Stimulated activated CD8-positive, alpha-beta memory T cell treated with anti-CD3 and anti-CD28 coated beads, Interleukin-2, amount 100 ng/mL, for 48 hours (primary cell): ENCODE results near the gene COQ10A.

Source experiments
- DNase-seq, 2 donors: peaks; one replicate each; pipeline ENCODE4 v3.0.0-alpha.2; 2020; ENCODE audit warnings: low read depth in 2 of 2

The COQ10A gene

DNA sequence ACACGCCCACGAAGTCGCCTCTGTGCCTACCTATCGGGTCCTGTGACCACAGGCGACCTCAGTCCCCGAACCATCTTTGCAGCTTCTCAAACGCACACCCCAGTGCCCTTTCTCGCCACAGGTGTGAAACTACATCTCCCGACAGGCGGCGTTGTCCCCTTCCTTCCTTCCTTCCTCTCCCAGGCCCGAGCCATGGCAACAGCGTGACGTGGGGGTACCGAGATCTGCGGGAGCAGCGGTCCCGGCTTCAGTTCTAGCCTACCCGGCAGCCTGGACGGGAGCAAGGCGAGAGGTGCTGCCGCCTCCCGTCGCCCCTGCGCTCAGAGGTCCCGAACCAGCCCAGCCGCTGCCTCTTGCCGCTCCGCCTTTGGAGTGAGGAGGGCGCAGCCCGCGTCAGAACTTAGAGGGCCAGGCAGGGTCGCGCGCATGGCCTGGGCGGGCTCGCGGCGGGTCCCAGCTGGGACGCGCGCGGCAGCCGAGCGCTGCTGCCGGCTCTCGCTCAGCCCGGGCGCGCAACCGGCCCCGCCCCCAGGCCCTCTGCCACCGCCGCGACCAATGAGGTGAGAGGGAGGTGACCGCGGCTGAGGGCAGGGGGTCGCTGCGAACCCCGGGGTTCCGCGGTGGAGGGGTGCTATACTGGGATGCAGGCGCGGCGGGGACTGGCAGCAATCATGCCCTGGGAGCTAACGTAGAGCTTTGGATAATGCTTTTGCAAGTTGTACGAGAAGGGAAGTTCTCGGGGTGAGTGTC, at the start of gene COQ10A:
Gene COQ10A (plus strand): TSS at position 250 of the 750 bp plus-strand sequence. CDS start 177 bp downstream, at position 427.
- peak; percentile 79 to 84 for DNase-seq

DNA sequence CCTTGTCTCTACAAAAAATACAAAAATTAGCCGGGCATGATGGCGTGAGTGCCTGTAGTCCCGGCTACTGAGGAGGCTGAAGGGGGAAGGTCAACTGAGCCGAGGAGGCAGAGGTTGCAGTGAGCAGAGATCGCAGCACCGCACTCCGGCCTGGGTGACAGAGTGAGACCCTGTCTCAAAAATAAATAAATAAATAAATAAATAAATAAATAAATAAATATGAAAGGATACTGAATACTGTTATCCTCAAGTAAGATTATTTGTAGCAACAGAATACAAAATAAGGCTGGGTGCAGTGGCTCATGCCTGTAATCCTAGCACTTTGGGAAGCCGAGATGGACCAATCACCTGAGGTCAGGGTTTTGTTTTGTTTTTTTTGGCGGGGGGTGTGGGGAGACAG, 46.9 kb upstream of the COQ10A start:
- DNase-seq: no peak

DNA sequence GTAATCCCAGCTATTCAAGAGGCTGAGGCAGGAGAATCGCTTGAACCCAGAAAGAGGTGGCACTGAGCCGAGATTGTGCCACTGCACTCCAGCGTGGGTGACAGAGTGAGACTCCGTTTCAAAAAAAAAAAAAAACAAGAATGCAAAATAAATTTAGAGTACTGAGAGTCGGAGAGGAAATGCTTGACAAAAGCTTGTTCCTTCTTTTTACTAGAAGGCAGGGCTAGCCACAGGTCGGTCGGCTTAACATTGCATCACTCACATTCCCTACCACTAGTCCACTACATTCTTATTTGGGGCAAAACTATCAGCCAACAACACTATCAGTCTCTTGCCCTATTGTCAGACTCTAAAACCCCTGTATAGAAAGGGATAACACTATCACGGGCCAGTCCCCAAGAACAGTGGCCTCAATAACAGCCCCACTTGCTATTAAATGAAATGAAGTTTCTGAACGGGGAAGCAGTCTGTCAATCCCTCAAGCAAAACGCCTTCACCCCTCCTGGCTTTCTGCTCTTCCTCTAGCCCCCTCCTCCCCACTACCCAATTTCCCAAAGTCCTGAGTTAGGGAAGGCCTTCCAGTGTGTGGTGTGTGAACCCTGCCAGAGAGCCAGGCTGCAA, 46.0 kb upstream of the COQ10A start:
- DNase-seq: no peak

DNA sequence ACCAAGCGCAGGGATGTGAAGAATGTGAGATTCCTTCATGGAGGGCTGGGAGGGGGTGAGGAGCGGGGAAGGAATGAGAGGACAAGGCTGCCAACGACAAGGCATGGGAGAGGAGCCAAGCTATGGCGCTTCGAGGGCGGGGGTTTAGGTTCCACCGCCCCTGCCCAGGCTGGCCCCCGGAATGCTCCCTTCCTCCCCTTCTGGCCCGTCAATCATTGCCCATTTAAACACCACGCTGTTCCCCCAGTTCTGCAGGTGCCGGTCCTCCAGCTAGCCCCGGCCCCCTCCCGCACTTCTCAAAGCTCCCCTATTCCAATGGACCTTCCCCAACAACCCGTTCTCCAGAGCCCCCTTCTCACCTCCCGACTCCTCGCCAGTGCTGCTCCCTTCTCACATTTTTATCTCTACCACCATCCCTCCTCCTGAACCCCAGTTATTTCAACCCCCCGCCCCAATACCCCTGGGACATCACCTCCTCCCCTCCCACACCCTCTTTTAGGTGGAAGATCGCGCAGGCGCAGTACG, 45.4 kb upstream of the COQ10A start:
- DNase-seq: no peak

DNA sequence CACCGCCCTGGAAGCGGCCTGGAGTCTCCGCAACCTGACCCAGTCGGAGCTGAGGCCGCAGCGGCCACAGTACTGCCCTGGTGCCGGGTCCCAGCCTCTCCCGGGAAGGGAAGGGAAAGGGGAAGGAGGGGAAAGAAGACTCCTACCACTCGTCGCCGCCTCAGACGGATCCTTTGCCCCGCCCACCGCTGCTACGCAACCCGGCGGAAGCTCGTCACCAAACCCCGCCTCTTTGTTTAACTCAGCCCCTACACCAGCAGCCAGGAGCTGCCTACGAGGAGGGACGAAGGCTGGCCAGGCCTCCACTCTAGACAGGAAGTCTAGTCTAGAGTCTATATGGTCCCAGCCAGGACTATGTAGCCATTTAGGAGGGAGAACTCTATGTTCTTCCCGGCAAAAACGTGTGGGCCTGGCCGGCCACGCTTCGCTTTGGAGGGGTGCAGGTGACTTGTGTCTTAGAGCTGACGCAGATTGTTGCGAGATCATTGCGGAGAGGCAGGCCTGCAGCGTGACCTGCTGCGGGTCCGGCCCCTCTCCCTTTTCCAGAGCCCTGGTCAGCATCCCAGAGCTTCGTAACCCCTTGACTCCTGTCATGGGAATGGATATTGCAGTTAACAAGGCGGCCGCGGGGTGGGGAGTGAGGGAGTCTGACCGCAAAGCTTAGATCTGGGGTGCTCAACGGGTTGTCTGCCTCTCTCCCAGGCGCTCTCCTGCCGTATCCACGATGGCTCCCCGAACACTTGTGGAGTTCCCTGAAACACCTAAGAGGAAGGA, 44.8 kb upstream of the COQ10A start, which contains the start of gene RNF41:
Gene RNF41 (minus strand): TSS at position 166 of the 774 bp plus-strand sequence. CDS start 7,875 bp downstream, outside the sequence.
- peak; percentile 85 to 91 for DNase-seq

DNA sequence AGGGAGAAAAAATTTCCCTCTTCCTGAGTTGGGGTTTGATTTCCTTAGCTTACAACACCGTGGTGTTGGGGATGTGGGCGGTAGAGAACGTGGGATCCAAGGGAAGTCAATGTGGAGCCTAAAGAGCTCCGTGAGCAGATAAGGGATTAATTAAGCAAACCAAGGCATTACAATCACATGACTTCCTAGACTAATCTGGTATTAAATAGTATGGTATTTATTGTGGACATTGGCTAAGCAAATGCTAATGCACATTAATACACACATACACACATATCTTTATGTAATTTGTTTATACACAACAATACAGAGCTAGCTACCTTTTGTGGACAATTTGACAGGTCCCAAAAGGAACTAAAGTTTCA, 44.2 kb upstream of the COQ10A start:
- no peak for DNase-seq

DNA sequence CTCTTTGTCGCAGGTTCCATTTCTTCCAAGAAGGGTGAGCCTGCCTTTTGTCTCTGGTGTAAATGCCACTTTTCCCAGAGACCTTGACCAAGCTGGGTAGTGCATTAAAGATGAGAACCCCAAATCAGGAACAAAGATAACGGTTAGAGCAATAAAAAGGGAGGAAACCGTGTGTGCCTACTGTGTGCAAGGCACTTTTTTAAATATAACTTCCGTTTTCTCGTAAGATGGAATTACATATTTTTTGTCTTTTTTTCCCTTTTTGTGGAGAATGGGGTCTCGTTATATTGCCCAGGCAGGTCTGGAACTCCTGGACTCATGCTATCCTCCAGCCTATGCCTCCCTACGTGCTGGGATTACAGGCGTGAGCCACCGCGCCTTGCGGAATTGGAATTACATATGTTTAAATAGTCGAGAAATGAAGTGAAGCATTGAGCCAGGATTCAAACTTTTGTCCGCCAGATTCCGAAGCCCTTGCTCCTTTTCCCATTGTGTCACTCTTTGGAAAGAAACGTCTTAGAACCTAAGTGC, 43.1 kb upstream of the COQ10A start:
- DNase-seq: no peak

DNA sequence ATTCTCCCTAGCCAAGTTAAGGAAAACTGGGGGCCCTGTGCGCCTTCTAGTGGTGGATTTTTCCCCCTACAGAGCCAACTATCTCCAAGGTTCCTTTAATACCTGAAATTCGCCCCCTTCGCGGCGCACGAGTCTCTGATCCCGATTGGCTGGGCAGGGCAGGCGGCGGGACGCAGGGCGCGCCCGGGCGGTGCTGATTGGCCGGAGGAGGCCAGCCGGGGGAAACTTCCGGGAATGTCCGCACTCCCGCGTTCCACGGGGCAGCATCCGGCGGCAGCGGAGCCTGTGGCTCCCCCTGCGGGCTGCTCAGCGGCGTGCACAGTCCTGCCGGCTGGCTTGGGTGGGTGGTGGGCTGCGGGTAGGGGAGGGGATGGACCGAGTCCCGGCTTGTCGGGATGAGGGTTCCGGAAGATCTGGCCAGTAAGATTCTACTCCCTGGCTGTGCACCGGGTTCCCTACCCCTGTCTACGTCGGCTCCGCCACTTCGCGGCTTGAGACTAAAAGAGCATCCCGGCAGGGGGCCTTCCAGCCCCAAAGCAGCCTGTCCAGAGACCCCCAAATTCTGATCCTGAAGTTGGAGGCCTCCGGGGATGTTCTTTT, 42.5 kb upstream of the COQ10A start, which contains the start of gene NABP2:
Gene NABP2 (plus strand): TSS at position 241 of the 600 bp plus-strand sequence. CDS start 515 bp downstream, outside the sequence.
- DNase-seq: peak; percentile 95 to 96

DNA sequence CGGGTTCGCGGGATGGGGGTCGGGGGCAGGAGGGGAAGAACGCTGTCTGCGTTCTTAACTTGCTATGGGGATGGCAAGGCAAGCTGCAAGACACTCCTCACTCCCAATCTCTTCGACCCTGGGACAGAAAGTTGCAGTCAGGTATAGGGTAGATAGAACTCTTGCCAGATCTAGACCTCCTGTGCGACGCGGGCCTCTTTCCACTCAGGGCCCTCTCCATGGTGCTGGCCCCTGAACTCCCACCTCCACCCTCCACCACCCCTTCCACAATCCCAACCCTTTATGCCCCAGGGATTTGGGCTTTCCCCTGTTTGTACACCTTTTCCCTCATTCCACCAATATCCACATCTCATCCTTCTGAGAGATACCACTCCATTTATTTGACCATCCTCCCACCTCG, 41.8 kb upstream of the COQ10A start:
- no peak for DNase-seq

DNA sequence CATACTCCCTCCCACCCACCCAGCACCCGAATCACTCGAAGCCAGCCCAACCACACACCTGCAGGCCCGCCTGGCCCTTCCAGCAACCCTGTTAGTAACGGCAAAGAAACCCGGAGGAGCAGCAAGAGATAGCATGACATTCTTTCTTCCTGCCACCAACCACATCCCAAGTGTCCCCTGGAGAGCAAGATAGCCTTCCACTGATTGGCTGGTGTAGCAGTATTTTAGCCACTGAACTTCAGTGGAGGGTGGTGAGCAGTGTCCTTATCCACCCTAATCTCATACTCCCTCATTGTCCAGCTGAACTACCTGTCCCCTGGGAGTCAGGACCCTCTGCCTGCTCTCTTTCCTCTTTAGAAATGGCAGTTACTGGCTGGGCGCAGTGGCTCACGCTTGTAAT, 37.7 kb upstream of the COQ10A start:
- DNase-seq: no peak

DNA sequence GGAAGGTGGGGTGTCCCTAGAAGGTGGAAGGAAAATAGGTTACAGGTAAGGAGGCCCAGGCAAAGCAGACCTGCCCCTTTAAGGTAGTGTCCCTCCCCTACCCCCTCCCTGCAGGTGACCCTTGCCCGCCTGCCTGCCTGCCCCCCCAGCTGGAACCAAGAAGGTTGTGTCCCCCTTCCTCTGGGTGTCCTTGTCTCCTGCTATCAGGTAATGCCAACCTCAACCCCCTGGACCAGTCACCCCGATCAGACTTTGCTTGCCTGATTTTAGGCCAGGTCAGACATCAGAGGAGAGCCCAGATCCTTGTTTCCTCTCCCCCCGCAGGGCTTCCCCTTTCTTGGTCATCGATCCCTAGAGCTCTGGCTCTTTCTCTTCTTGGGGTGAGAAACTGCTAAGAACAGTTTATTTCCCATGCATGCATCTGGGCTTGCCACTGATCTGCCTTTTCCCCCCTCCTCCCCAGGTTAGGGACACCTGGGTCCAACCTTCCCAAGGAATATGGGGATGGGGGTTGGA, 36.8 kb upstream of the COQ10A start, which contains the start of gene SLC39A5:
Gene SLC39A5 (plus strand): TSS at position 136 of the 516 bp plus-strand sequence. CDS start 1,224 bp downstream, outside the sequence.
- DNase-seq: no peak

DNA sequence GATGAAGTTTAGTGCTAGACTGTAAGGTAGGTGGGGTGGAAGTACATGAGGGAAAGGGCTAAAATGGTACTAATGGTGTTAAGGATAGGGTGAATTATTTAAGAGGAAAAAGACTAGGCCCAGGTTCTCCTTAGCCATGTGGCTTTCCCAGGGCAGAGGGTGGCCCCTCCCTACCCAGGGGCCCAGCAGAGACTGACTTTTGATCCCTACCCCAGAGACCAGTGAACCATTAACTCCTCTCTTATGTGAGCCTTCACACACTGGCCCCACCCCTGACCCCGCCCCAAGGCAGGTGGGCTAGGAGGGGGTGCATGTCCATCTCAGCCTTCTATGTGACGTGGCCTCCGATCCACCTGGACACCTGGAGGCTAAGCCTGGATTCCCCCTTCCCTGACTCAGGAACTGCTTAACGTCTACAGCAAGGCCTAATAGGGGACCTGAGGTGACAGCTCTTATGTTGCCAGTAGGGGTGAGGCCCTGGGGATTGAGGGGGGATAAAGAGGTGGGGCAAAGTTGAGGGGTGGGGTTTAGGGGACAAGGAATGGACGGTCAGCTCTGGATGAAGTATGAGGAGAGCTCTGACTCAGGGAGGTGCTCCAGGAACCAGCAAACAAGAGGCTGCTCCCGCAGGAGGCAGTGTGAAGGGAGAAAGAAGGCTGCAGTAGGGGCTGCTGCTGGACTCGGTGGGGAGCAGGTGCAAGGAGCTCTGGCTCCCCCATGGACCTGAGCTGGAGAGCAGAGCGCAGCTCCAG, 36.1 kb upstream of the COQ10A start:
- no peak for DNase-seq

DNA sequence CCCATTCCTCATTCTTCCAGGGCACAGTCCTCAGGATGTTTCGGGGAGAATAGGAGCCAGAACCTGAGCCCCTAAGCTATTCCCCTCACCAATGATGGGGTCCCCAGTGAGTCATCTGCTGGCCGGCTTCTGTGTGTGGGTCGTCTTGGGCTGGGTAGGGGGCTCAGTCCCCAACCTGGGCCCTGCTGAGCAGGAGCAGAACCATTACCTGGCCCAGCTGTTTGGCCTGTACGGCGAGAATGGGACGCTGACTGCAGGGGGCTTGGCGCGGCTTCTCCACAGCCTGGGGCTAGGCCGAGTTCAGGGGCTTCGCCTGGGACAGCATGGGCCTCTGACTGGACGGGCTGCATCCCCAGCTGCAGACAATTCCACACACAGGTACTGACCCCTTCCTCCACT, 35.6 kb upstream of the COQ10A start:
- DNase-seq: no peak

DNA sequence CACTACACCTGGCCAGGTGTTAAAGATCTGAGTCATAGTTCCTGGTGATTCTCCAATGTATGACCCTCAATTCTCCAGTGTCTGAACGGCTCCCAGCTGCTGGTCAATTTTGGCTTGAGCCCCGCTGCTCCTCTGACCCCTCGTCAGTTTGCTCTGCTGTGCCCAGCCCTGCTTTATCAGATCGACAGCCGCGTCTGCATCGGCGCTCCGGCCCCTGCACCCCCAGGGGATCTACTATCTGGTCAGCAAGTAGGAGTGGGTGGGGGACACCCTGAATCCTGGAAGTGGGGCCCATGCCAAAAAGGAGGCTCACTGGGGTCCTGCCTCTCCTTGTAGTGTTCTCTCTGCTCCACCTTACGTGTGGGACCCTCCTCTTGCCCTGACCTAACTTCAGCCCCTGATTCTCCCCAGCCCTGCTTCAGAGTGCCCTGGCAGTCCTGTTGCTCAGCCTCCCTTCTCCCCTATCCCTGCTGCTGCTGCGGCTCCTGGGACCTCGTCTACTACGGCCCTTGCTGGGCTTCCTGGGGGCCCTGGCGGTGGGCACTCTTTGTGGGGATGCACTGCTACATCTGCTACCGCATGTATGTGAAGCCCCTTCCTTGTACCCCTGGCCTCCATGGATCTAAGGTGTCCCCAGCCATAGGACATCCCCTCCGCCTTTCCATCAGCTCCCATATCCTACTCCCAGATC, 31.9 kb upstream of the COQ10A start:
- no peak for DNase-seq

DNA sequence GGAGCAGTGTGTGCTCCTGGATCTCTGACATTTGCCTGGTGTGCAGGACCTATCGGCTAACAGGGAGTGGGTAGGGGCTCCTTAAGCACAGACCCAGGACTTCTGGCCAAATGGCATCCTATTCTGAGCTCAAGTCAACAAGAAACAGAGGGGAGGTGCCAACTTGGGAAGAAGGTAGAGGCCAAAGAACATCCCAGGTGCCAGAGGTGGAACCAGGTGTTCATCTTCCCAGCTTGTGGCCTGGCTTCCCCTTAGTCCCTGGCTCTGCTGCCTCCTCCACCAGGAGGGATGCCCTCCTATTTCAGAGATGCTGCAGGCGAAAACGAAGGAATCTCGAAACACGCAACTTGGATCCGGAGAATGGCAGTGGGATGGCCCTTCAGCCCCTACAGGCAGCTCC, 30.7 kb upstream of the COQ10A start:
- DNase-seq: no peak

DNA sequence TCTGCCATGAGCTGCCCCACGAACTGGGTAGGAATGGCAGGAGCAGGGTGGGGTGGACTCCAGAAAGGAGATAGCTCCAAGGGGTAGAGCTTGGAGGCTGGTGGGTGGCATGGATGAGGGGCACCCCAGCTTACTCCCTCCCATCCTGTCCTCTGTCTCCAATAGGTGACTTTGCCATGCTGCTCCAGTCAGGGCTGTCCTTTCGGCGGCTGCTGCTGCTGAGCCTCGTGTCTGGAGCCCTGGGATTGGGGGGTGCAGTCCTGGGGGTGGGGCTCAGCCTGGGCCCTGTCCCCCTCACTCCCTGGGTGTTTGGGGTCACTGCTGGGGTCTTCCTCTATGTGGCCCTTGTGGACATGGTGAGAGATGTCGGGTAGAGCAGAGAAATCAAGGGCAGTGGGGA, 29.8 kb upstream of the COQ10A start:
- DNase-seq: no peak

DNA sequence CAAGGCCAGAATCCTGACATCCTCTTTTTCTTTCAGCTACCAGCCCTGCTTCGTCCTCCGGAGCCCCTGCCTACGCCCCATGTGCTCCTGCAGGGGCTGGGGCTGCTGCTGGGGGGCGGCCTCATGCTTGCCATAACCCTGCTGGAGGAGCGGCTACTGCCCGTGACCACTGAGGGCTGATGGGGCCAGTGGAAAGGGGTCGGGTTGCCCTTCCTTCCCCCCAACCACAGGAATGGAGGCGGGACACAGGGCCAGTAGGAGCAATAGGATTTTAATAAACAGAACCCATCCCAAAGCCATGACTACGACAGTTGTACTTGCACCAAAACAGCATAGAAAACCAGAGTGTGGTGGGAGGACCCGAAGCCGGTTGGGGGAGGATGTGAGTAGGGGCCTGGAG, 29.2 kb upstream of the COQ10A start:
- no peak for DNase-seq

DNA sequence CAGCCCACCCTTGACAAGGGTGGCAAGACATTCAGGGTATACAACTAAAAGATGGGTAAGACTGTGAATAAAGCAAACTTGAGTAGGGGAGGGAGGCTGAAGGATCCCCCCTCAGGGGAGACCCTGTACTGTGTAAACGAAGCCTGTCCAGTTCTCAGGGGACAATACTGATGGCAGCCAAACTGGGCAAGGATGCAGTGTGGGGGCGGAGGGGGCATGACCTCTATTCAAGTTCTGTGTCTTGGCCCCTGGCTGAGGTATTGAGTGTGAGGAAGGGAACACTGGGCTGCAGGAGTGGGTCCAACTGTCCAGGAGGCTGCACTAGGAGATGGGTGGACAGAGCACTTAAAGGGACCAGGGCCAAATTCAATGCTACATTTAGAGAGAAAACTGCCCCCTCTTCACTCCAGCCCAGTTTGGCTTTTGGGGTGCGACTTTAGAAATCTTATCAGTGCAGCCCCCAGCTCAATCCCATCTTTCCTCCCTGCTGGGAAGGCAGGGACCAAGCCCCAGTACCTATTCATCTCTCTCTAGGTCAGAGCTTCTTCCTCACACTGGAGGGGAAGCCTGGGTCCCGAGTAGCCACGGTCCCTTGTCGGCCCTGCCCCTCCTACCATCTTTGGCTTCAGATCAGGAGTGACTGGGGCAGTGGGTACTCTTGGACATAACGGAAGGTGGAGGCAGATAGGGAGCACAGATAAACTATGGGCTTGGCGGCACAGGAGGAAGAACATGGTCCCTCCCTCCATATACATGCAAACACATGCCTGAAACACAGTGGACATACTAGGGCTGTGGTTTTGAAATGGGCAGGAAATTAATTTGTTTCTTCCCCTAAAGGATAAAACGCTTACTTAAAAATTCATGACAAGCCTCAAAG, 25.1 kb upstream of the COQ10A start:
- no peak for DNase-seq

DNA sequence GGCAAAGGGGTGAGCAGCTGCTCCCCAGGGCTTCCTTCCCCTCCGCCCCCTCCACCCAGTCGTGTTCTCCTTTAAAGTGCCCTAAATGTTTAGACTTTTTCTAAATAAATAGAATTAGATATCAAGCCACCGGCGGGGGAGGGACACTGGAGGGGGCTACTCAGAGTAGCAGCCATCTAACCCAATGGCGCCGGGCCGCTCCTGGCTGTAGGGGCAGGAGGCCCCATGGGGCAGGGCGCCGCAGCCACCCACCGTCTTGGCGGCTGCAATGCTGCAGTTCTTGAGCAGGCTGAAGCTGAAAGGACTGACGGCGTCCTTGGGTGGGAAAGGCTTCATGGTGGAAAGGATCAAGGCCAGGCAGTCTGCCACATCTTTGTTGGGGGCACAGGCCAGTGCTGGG, 23.8 kb upstream of the COQ10A start:
- no peak for DNase-seq
